NB4 (cell line): ENCODE results near the gene SEC61A1.

Experiments
- DNase-seq: peaks from one replicate; pipeline ENCODE4 v3.0.0; 2010; ENCODE audit warnings: low read depth
- H3K4me3 ChIP-seq: one replicate; pipeline ENCODE4 v1.5.1; 2011; ENCODE audit warnings: mild to moderate bottlenecking, low read depth, low read length, moderate library complexity
- MYC ChIP-seq: IDR thresholded peaks from 2 replicates; pipeline ENCODE4 v1.6.1; 2011; ENCODE audit warnings: low read depth, low read length
- POLR2A ChIP-seq: IDR thresholded peaks from 2 replicates; pipeline ENCODE4 v1.6.1; 2011; ENCODE audit warnings: mild to moderate bottlenecking; ENCODE audit not compliant: insufficient read length; ENCODE audit errors: extremely low read depth
- TF ChIP-seq, protein P1 (sequence below): IDR thresholded peaks from one replicate; pipeline ENCODE4 v1.5.1; 2012; ENCODE audit warnings: low read depth, low read length
- TF ChIP-seq, protein P2 (sequence below): IDR thresholded peaks from 2 replicates; pipeline ENCODE4 v1.6.1; 2011; ENCODE audit warnings: low read depth, low read length

SEC61A1 gene

DNA sequence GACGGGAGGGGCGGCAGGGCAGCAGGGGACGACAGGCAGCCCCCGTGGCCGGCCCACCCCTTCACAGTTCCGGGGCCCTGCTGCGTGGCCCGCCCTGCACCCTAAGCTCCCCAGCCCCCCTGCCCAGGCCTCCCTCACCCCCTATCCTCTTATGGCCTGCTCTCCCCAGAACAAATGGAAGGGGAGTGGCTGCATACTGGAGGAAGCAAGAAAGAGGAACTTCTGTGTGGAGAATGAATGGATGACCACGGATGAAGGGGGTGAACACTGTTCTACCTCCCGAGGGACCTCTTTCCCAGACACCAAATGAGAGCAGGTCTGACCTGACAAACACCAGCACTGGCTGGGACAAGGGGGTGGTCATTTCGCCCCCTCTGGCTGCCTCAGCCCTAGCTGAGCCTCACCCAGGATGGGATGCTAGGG, 25.0 kb downstream of the SEC61A1 start:
- TF ChIP-seq MYC (no peak), POLR2A (no peak)
- TF ChIP-seq, protein P1, sequence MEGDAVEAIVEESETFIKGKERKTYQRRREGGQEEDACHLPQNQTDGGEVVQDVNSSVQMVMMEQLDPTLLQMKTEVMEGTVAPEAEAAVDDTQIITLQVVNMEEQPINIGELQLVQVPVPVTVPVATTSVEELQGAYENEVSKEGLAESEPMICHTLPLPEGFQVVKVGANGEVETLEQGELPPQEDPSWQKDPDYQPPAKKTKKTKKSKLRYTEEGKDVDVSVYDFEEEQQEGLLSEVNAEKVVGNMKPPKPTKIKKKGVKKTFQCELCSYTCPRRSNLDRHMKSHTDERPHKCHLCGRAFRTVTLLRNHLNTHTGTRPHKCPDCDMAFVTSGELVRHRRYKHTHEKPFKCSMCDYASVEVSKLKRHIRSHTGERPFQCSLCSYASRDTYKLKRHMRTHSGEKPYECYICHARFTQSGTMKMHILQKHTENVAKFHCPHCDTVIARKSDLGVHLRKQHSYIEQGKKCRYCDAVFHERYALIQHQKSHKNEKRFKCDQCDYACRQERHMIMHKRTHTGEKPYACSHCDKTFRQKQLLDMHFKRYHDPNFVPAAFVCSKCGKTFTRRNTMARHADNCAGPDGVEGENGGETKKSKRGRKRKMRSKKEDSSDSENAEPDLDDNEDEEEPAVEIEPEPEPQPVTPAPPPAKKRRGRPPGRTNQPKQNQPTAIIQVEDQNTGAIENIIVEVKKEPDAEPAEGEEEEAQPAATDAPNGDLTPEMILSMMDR: no peak
- TF ChIP-seq, protein P2, sequence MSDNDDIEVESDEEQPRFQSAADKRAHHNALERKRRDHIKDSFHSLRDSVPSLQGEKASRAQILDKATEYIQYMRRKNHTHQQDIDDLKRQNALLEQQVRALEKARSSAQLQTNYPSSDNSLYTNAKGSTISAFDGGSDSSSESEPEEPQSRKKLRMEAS: no peak
- H3K4me3 ChIP-seq: no peak overlapping the region
- peak; percentile 86 for DNase-seq

GRCh38 chr3:128077665-128078064, 25.4 kb downstream of the SEC61A1 start:
- no peak overlapping the region for H3K4me3 ChIP-seq
- no peak for DNase-seq
- TF ChIP-seq POLR2A: no peak
- TF ChIP-seq, protein P1: no peak
- TF ChIP-seq, protein P2: no peak

GRCh38 chr3:128078322-128078721, 26.1 kb downstream of the SEC61A1 start:
- no peak overlapping the region for H3K4me3 ChIP-seq
- no peak for TF ChIP-seq POLR2A
- TF ChIP-seq, protein P1: no peak
- TF ChIP-seq, protein P2: no peak
- no peak for TF ChIP-seq MYC
- no peak for DNase-seq

DNA sequence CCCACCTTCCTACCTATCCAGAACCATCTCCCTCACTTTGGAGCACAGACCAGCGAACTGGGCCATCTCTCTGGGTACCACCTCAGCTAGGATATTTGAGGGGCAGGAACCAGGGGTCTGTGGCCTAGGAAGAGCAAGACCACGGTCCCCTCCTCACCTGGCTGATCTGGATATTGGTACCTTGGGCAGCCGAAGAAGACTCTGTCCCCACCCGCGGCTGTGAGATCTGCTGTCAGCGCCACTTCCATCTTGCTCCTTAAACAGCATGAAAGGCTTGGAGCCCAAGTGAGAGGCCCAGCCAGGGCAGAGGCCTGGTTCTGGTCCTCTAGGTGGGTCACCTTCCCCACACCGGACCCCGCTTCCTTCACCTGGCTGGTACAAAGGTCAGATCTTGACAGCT, 26.6 kb downstream of the SEC61A1 start:
- H3K4me3 ChIP-seq: no peak overlapping the region
- DNase-seq: no peak
- TF ChIP-seq, protein P1: no peak
- no peak for TF ChIP-seq MYC

- no peak overlapping the region for H3K4me3 ChIP-seq
- DNase-seq: no peak
- TF ChIP-seq, protein P1: no peak
- no peak for TF ChIP-seq POLR2A
- TF ChIP-seq MYC: no peak
- TF ChIP-seq, protein P2: no peak
Measured at GRCh38 chr3:128079823-128080222, 27.6 kb downstream of the SEC61A1 start.

GRCh38 chr3:128080323-128081080, 28.3 kb downstream of the SEC61A1 start:
- no peak for DNase-seq
- H3K4me3 ChIP-seq: no peak overlapping the region
- TF ChIP-seq MYC (no peak), POLR2A (no peak)
- TF ChIP-seq, protein P1: no peak
- TF ChIP-seq, protein P2: no peak
